Activated CD4-positive, CD25-positive, alpha-beta regulatory T cell treated with anti-CD3 and anti-CD28 coated beads, Interleukin-2, amount 50 U/mL, for 16 hours (primary cell): Measurements from ENCODE around the gene FEM1C.

Source experiments
- DNase-seq: peaks from one replicate; pipeline ENCODE4 v3.0.0-alpha.2; 2020; ENCODE audit warnings: low read depth, low spot score

FEM1C gene

GRCh38 chr5:115477581-115477980 lies 67.0 kb downstream of the FEM1C start:
- no peak for DNase-seq

GRCh38 chr5:115475788-115476187 lies 68.8 kb downstream of the FEM1C start:
- no peak for DNase-seq

- no peak for DNase-seq
Measured at GRCh38 chr5:115472271-115473025, 72.1 kb downstream of the FEM1C start.

GRCh38 chr5:115471345-115472063 lies 73.1 kb downstream of the FEM1C start:
- no peak for DNase-seq

GRCh38 chr5:115470921-115471320 lies 73.7 kb downstream of the FEM1C start:
- no peak for DNase-seq
